Tibial artery (tissue), 4 donors: ENCODE measurements around the gene CHKB.
"Not testable (repeated sequence)": the region's sequence is repeated elsewhere in the genome, so short reads cannot be mapped to it uniquely, and the experiment has no call there.

ENCODE experiments used
- DNase-seq, 2 donors: peaks; one replicate each; pipeline ENCODE4 v3.0.0-alpha.2; 2019
- H3K27ac ChIP-seq, 2 donors: fragments of 200-600 bp; sonication (generic) in 1 of 2; 1 replicate in 1 of 2; 2 replicates in 1 of 2; pipeline ENCODE4 v1.5.1; 2018 to 2019; ENCODE audit warnings: mild to moderate bottlenecking in 1 of 2
- H3K27me3 ChIP-seq, 2 donors: fragments of 200-600 bp; sonication (generic) in 1 of 2; one replicate each; pipeline versions ENCODE4 v1.5.1 to v1.6.0; 2016 to 2019
- H3K36me3 ChIP-seq, 3 donors: fragments of 200-600 bp; sonication (generic) in 2 of 3; one replicate each; pipeline ENCODE4 v1.5.1; 2016 to 2019; ENCODE audit warnings: mild to moderate bottlenecking in 2 of 3
- H3K4me1 ChIP-seq, 4 donors: fragments of 200-600 bp; sonication (generic) in 2 of 4; 1 replicate in 3 of 4; 2 replicates in 1 of 4; pipeline ENCODE4 v1.5.1; 2016 to 2019
- H3K4me3 ChIP-seq, 2 donors: fragments of 200-600 bp; sonication (generic) in 1 of 2; 1 replicate in 1 of 2; 2 replicates in 1 of 2; pipeline ENCODE4 v1.5.1; 2018 to 2019; ENCODE audit warnings: mild to moderate bottlenecking in 2 of 2
- H3K9me3 ChIP-seq, 3 donors: fragments of 200-600 bp; sonication (generic) in 1 of 3; one replicate each; pipeline ENCODE4 v1.5.1; 2016 to 2019
- intact Hi-C: fragments of 100-400 bp; cut with DNase I; formaldehyde crosslinking; loops from one replicate; pipeline ENCODE4 v1.15.0; 2023; ENCODE audit warnings: low total_unique reads
- TF ChIP-seq, protein P1 (sequence below), 2 experiments: fragments of 200-600 bp in 1 of 2; fragments of 450-650 bp in 1 of 2; IDR thresholded peaks; one replicate each; pipeline ENCODE4 v1.5.1; 2017 to 2019; ENCODE audit warnings: antibody characterized with exemption in 2 of 2, mild to moderate bottlenecking in 1 of 2, moderate library complexity in 1 of 2

CHKB gene

DNA sequence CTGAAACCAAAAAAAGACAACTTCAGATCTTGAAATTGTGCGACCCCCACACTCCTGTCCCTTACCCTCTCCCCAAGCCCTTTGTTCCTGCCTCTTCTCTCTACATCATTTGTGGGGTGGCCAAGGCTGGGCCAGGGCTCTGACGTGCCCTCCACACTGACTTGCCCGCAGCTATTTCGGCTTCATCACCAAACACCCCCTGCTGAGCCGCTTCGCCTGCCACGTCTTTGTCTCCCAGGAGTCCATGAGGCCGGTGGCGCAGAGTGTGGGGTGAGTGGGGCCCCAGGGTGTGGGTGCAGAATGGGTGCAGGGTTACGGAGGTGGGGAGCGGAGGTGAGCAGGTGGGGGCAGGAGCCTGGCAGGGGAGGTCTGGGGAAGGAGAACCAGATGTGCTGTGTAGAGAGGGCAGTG, 27.4 kb upstream of the CHKB start:
- Histone ChIP-seq H3K27me3 (peaks cover 0 to 84% of the 10 kb centered on the region in 2 donors), H3K4me1 (no peaks in the 10 kb centered on the region), H3K9me3 (no peaks in the 10 kb centered on the region), H3K27ac (no peak overlapping the region), H3K4me3 (no peak overlapping the region), H3K36me3 (no peaks in the 10 kb centered on the region)
- TF ChIP-seq, protein P1, sequence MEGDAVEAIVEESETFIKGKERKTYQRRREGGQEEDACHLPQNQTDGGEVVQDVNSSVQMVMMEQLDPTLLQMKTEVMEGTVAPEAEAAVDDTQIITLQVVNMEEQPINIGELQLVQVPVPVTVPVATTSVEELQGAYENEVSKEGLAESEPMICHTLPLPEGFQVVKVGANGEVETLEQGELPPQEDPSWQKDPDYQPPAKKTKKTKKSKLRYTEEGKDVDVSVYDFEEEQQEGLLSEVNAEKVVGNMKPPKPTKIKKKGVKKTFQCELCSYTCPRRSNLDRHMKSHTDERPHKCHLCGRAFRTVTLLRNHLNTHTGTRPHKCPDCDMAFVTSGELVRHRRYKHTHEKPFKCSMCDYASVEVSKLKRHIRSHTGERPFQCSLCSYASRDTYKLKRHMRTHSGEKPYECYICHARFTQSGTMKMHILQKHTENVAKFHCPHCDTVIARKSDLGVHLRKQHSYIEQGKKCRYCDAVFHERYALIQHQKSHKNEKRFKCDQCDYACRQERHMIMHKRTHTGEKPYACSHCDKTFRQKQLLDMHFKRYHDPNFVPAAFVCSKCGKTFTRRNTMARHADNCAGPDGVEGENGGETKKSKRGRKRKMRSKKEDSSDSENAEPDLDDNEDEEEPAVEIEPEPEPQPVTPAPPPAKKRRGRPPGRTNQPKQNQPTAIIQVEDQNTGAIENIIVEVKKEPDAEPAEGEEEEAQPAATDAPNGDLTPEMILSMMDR (IDR thresholded peaks at IDR 0.05), result no peak
- DNase-seq, result peak in 1 of 2 donors; percentile 56
- intact Hi-C loops, result no loop called here

DNA sequence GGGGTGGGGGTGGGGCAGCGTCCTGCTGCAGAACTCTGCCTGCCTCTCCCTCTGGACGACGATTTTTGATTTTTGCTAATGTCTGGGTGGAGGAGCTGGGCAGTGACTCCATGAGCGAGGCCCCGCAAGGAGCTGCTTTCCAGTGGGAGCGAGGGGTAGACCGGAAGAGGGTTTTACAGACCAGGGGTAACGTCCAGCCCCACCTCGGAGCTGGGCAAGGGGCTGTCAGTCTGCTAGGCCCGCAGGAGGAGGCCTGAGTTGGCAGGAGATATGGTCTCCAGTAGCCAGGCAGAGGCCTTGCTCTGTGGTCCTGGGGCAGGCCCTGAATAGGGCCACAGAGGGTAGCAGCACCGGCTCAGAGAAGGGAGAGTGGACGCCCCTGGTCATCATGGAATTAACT, 26.9 kb upstream of the CHKB start:
- Histone ChIP-seq H3K27me3 (peaks cover 0 to 88% of the 10 kb centered on the region in 2 donors), H3K9me3 (no peaks in the 10 kb centered on the region), H3K36me3 (no peaks in the 10 kb centered on the region), H3K4me3 (no peak overlapping the region), H3K4me1 (no peaks in the 10 kb centered on the region), H3K27ac (no peak overlapping the region)
- TF ChIP-seq, protein P1 (IDR thresholded peaks at IDR 0.05), result no peak
- intact Hi-C loops, result no loop called here
- DNase-seq, result no peak

DNA sequence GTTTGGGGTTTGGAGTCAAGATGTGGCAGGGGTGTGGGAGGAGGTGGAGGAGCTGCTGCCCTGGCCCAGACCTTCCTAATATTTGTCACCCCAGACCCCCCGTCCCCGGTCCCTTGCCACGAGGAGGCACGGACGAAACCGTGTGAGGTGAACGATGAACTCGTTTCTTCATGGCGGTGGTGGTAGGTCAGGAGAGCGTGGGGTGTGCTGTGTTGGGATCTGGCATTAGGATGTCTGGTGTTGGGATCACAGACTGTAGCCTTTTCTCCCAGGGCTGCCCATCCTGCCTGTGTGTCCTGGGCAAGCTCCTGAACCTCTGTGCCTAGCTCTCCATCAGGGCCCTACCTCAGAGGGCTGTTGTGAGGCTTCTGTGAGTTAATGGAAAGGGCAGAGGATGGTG, 26.3 kb upstream of the CHKB start:
- intact Hi-C loops, result no loop called here
- no peak overlapping the region for H3K27ac ChIP-seq
- H3K4me3 ChIP-seq, result no peak overlapping the region
- no peaks in the 10 kb centered on the region for H3K9me3 ChIP-seq
- peaks cover 0 to 93% of the 10 kb centered on the region in 2 donors for H3K27me3 ChIP-seq
- peak in 1 of 2 donors; percentile 38 for DNase-seq
- TF ChIP-seq, protein P1 (IDR thresholded peaks at IDR 0.05), result no peak
- H3K4me1 ChIP-seq, result no peaks in the 10 kb centered on the region
- H3K36me3 ChIP-seq, result no peaks in the 10 kb centered on the region

DNA sequence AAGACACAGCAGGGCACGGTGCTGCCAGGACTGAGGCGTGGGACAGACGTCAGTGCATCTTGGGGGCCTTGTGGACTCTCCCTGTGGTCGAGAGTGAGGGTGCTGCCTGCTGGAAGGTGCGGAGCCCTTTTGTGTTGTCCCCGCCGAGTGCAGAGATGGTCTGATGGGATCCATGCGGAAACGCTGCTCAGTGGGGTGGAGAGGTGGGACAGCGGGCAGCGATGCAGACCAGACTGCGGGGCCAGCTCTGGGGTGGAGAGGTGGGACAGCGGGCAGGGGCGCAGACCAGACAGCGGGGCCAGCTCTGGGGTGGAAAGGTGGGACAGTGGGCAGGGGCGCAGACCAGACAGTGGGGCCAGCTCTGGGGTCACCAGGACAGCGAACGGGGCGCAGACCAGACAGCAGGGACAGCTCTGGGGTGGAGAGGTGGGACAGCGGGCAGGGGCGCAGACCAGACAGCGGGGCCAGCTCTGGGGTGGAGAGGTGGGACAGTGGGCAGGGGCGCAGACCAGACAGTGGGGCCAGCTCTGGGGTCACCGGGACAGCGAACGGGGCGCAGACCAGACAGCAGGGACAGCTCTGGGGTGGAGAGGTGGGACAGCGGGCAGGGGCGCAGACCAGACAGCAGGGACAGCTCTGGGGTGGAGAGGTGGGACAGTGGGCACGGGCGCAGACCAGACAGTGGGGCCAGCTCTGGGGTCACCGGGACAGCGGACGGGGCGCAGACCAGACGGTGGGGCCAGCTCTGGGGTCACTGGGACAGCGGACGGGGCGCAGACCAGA, 25.6 kb upstream of the CHKB start:
- DNase-seq, result peak in 1 of 2 donors; percentile 39
- H3K4me1 ChIP-seq, H3K9me3 ChIP-seq, H3K4me3 ChIP-seq, H3K36me3 ChIP-seq, intact Hi-C loops, H3K27ac ChIP-seq: not testable (repeated sequence)
- H3K27me3 ChIP-seq, result peaks cover 0 to 95% of the 10 kb centered on the region in 2 donors

DNA sequence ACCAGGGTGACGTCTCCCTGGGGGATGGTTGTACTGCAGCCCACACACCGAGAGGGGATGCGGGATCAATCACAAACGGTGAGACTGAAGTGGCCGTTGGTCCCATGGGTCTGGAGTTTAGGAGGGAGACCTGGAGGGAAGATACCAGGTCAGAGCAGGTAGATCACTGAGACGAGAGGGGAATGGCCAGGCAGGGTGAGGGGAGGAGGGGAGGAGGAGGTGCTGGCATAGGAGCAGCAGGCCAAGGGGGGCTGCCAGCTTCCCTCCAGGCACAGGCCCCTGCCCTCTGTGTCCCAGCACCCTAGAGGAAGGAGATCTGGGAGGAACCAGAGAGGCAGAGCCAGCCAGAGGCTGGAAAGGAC, 25.0 kb upstream of the CHKB start:
- H3K36me3 ChIP-seq, result no peaks in the 10 kb centered on the region
- no peaks in the 10 kb centered on the region for H3K9me3 ChIP-seq
- intact Hi-C loops, result no loop called here
- peaks cover 0 to 95% of the 10 kb centered on the region in 2 donors for H3K27me3 ChIP-seq
- peak in 1 of 2 donors; percentile 53 for DNase-seq
- H3K4me3 ChIP-seq, result no peak overlapping the region
- TF ChIP-seq, protein P1 (IDR thresholded peaks at IDR 0.05), result no peak
- H3K4me1 ChIP-seq, result no peaks in the 10 kb centered on the region
- H3K27ac ChIP-seq, result no peak overlapping the region

DNA sequence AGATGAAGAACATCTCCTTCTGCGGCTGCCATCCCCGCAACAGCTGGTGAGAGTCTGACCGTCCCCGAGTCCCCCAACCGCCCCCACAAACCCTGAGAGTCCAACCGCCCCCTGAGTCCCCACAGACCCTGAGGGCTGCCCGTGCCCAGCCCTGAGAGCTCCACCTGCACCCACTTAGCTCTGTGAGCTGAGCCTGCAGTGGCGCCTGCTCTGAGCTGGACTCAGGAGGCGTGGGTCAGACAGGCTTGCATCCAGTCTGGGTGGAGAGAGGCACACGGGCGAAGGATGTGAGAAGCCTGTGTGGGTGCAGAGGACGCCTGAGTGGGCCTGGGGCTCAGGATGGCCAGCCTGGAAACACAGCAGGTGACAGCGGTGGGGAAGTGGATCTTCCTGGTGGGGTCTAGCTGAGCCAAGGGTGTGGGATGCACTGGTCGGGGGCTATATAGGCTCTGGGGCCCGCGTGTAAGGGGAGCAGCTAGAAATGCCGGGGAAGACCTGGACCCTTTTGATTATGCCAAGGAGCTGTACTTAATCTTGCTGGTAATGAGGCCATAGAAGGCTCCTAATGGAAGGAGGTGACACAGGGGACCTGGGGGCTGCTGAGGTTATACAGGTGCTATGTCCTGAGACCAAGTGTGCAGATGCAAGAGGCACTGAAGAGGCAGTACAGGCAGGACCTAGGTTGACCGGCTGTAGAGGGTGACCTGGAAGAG, 24.5 kb upstream of the CHKB start:
- peak in 1 of 2 donors; percentile 28 for DNase-seq
- intact Hi-C loops, result no loop called here
- H3K27me3 ChIP-seq, result peaks cover 0 to 95% of the 10 kb centered on the region in 2 donors
- H3K36me3 ChIP-seq, result no peaks in the 10 kb centered on the region
- TF ChIP-seq, protein P1 (IDR thresholded peaks at IDR 0.05), result no peak
- H3K27ac ChIP-seq, result no peak overlapping the region
- no peaks in the 10 kb centered on the region for H3K4me1 ChIP-seq
- H3K9me3 ChIP-seq, result no peaks in the 10 kb centered on the region
- no peak overlapping the region for H3K4me3 ChIP-seq
